HEK293T (cell line): ENCODE results near the gene MXRA7.
"Not testable (repeated sequence)": the region's sequence is repeated elsewhere in the genome, so short reads cannot be mapped to it uniquely, and the experiment has no call there.

ENCODE experiments used
- ELF4 ChIP-seq: fragments of 450-650 bp; IDR thresholded peaks from 2 replicates; pipeline ENCODE4 v1.6.1; 2017; ENCODE audit warnings: antibody characterized with exemption
- FOXK2 ChIP-seq: fragments of 450-650 bp; IDR thresholded peaks from 2 replicates; pipeline ENCODE4 v1.6.1; 2016; ENCODE audit warnings: mild to moderate bottlenecking
- FOXM1 ChIP-seq: fragments of 450-650 bp; IDR thresholded peaks from 2 replicates; pipeline ENCODE4 v1.6.1; 2017; ENCODE audit warnings: mild to moderate bottlenecking, borderline replicate concordance
- TARDBP ChIP-seq: fragments of 450-650 bp; IDR thresholded peaks from 2 replicates; pipeline ENCODE4 v1.6.1; 2016

GRCh38 chr17:76745785-76746184 lies 35.0 kb upstream of the MXRA7 start:
- TF ChIP-seq FOXM1, FOXK2, ELF4, TARDBP: not testable (repeated sequence)
